Posterior cingulate gyrus (tissue), 11 donors: ENCODE measurements around the gene ERCC4.

Experiments
- DNase-seq, 10 donors: peaks; one replicate each; pipeline versions ENCODE4 v3.0.0 to v3.0.0-alpha.2; 2020 to 2021; ENCODE audit warnings: mixed read lengths in 3 of 10
- intact Hi-C: fragments of 100-400 bp; cut with DNase I; formaldehyde crosslinking; loops from one replicate; pipeline ENCODE4 v1.15.1; 2023

The ERCC4 gene

DNA sequence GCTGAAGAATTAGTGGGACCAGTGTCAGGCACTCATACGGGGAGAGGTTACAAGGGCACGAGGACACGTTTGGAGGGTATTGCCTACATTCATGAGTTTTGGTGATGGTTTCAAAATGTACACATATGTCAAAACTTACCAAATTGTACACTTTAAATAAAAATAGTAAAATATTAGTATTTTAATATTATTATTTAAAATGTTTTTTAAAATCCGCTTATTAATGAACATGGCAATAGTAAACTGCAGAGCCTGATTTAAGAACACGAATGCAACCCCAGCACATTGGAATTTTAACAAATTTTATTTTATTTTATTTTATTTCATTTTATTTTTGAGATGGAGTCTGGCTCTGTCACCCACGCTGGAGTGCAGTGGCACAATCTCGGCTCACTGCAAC lies 10.9 kb upstream of the ERCC4 start:
- no peak for DNase-seq
- intact Hi-C loops, result no loop called here

GRCh38 chr16:13909872-13910303 lies 10.1 kb upstream of the ERCC4 start:
- intact Hi-C loops, result no loop called here

DNA sequence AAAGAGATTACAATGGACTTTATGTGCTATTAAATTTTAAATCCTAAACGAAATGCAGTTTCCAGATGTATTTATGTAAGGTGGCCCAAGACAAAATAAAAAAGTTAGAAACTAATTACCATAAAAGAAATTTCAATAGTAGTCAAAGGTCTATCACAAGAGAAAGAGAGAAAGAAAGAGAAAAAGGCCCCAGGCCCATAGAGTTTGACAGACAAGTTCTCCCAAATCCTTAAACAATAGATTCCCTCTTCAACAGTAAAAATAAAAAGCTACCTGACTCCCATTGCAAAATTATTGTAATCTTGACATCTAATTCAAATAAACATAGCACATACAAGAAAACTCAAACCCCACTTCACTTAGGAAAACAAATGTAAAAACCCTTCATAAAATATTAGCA lies 8.6 kb upstream of the ERCC4 start:
- no peak for DNase-seq
- intact Hi-C loops, result no loop called here

More at GRCh38 chr16:13909872-13910303, 10.1 kb upstream of the ERCC4 start:
- peak in 2 of 10 donors; percentile 10 to 83 for DNase-seq

DNA sequence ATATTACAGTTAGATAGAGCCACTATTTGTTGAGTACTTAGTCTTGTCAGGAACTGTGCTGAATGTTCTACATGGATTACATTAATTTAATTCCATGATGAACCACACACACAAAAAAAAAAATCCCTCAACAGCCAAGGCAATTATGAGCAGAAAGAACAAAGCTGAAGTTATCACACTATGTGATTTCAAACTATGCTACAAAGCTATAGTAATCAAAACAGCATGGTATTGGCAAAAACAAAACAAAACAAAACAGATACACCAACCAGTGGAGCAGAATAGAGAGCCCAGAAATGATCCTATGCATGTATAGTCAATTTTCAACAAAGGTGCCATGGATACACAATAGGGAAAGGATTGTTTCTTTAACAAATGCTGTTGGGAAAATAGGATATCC lies 8.1 kb upstream of the ERCC4 start:
- intact Hi-C loops, result no loop called here
- no peak for DNase-seq

DNA sequence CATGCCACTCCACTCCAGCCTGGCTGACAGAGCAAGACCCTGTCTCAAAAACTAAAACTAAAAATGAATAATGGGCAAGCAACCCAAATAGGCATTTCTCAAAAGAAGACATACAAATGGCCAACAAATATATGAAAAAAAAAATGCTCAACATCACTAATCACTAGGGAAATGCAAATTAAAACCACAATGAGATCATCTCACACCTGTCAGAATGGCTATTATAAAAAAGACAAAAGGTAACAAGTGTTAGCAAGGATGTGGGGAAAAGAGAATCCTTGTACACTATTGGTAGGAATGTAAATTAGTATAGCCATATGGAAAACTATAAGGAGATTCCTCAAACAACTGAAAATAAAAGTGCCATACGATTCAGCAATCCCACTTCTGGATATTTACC lies 7.1 kb upstream of the ERCC4 start:
- intact Hi-C loops, result no loop called here

DNA sequence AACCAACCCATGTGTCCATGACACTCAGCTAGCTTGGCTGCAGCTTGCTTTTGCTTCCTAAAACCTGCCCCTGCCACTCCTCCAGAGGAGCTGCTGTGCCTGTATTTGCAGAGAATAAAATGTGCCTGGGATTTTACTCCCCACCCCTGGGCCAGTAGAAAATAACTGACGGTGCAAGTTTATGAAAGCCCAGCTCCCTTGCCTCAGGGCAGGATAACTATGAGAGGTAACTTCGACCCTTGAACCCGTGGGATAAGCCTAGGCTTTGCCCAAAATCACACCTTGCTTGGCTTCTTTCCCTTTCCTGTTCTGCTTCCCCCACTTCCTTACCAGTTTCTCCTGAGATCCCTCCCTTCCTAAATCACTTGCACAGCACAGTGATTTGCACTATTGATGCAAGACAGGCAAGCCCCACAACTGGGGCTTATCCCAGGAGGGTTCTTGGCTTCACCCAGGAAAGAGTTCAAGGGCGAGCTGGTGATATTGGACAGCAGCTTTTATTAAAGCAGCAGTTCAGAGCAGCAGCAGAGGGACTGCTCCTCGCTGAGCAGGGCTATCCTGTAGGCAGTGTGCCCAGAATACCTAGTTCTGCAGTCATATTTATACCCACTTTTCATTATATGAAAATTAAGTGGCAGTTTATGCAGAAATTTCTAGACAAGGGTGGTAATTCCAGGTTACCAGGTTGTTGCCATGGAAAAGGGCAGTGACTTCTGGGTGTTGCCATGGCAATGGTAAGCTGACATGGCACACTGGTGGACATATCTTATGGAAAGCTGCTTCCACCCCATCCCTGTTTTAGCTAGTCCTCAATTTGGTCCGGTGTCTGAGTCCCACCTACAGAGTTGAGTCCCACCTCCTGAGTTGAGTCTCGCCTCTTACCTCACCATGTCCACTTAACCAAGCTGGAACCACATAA lies 6.3 kb upstream of the ERCC4 start:
- intact Hi-C loops, result no loop called here

More for the DNA sequence above, 7.1 kb upstream of the ERCC4 start:
- no peak for DNase-seq

DNA sequence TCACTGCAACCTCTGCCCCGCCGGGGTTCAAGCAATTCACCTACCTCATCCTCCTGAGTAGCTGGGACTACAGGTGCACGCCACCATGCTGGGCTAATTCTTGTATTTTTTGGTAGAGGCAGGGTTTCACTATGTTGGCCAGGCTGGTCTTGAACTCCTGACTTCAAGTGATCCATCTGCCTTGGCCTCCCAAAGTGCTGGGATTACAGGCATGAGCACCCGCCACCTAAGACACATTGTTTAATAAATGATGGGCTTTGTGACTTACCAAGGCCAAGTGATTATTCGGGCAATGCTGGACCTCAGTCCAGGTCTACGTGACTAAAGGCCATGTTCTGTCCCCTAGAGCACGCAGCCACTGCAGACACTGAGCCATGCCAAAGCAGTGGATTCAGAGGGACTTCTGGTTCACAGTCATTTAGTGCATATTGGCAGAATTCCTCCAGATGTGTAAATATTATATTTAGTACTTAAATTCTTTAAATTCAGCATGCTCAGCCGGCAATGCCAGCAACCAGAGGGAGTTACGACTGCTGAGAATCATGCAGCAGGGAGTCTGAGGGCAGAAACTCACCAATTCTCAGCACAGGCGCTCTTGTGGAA lies 4.8 kb upstream of the ERCC4 start:
- DNase-seq, result no peak
- intact Hi-C loops, result no loop called here

More for the DNA sequence above, 6.3 kb upstream of the ERCC4 start:
- no peak for DNase-seq

- no peak for DNase-seq
- intact Hi-C loops, result no loop called here
These were observed 648 bp upstream of the ERCC4 start for GRCh38 chr16:13919330-13919682.

DNA sequence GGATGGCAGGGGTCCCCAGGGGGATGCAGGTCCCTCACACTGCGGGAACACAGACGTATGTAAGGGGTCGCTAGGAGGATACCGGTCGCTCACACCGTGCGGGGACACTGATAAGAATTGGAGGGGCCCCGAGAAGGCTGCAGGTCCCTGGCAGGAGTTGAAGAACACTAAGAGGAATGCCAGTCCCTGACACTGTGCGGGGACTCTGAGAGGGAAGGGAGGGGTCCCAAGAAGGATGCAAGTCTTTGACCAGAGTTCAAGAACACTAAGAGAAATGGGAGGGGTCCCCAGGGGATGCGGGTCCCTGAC lies 510 bp downstream of the ERCC4 start:
- intact Hi-C loops, result loop anchor here (5.0 kb wide), 3 partner anchors 277 to 607 kb away; no protein-coding TSS in a partner anchor
- peak in 1 of 10 donors; percentile 80 for DNase-seq

GRCh38 chr16:13921328-13921727 lies 1.4 kb downstream of the ERCC4 start:
- intact Hi-C loops, result loop anchor here (5.0 kb wide), 3 partner anchors 276 to 606 kb away; no protein-coding TSS in a partner anchor

GRCh38 chr16:13923703-13924298 lies 3.8 kb downstream of the ERCC4 start:
- intact Hi-C loops, result loop anchor here (5.0 kb wide), 3 partner anchors 274 to 604 kb away; no protein-coding TSS in a partner anchor
- no peak for DNase-seq

More at GRCh38 chr16:13921328-13921727, 1.4 kb downstream of the ERCC4 start:
- no peak for DNase-seq

- no peak for DNase-seq
- intact Hi-C loops, result no loop called here
These were observed 6.5 kb downstream of the ERCC4 start for GRCh38 chr16:13926464-13926863.

GRCh38 chr16:13926891-13927290 lies 6.9 kb downstream of the ERCC4 start:
- intact Hi-C loops, result no loop called here
- no peak for DNase-seq

GRCh38 chr16:13928646-13929045 lies 8.7 kb downstream of the ERCC4 start:
- DNase-seq, result no peak
- intact Hi-C loops, result no loop called here

GRCh38 chr16:13931845-13932244 lies 11.9 kb downstream of the ERCC4 start:
- intact Hi-C loops, result no loop called here
- no peak for DNase-seq

GRCh38 chr16:13935408-13935807 lies 15.5 kb downstream of the ERCC4 start:
- no peak for DNase-seq
- intact Hi-C loops, result no loop called here

DNA sequence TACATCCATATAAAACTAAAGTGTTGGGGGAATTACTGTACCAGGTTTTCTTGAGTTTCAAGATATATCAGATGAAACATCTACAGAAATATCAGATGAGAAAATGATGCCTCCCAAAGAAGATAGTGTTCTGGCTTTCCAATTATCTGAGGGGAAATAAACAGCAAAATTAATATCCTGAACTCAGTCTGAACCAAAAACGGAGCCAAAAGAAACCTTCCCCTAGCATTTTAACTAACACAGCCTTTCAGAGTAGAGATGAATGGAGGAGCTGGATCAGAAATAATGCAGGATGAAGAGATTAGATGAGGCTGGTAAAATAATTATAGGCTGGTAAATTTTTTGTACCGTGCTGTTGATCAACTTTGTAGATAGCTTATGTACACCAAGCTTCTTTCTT lies 16.2 kb downstream of the ERCC4 start:
- no peak for DNase-seq
- intact Hi-C loops, result no loop called here

- intact Hi-C loops, result no loop called here
- DNase-seq, result no peak
These were observed 16.7 kb downstream of the ERCC4 start for GRCh38 chr16:13936596-13937081.

GRCh38 chr16:13937411-13937810 lies 17.5 kb downstream of the ERCC4 start:
- no peak for DNase-seq
- intact Hi-C loops, result no loop called here

DNA sequence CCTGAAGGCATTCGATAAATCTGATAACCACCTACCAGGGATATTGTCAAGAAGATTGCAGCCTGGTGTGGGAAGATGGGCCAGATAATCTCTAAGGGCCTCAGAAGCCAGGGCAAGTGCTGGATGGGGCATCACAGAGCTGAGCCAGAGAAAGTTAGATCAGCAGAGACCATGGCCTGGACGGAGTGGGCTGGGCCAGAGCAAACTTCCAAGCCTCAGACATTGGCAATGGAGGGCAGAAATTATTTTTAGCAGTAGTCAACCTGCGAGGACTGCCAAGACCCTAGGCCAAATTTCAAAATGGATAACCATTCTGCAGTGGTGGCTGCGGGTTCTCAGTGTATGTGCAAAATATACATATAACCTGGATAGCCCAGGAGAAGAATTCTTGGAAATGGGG lies 18.5 kb downstream of the ERCC4 start:
- intact Hi-C loops, result no loop called here
- no peak for DNase-seq

GRCh38 chr16:13939821-13940220 lies 19.9 kb downstream of the ERCC4 start:
- intact Hi-C loops, result no loop called here
- no peak for DNase-seq
